Gastrocnemius medialis (tissue), 4 donors: Measurements from ENCODE around the gene CDH23. TPM values are rescaled to one million over a fixed set of nuclear protein-coding genes. Genes with fewer than 3 reads are reported as not detected.

Experiments used
- ATAC-seq, 2 donors: fragments of 150-250 bp; one replicate each; pipeline ENCODE4 v1.9.1; 2016
- DNase-seq, 2 donors: peaks; one replicate each; pipeline ENCODE4 v3.0.0-alpha.2; 2019
- H3K27ac ChIP-seq, 4 donors: fragments of 200-600 bp; sonication (generic); 1 replicate in 1 of 4; 2 replicates in 3 of 4; pipeline ENCODE4 v1.5.1; 2016 to 2018; ENCODE audit warnings: mild to moderate bottlenecking in 2 of 4, moderate library complexity in 1 of 4
- H3K27me3 ChIP-seq, 3 donors: fragments of 200-600 bp; sonication (generic) in 2 of 3; 1 replicate in 1 of 3; 2 replicates in 2 of 3; pipeline versions ENCODE4 v1.5.1 to v1.6.0; 2016 to 2019; ENCODE audit warnings: mild to moderate bottlenecking in 1 of 3, moderate library complexity in 1 of 3
- H3K36me3 ChIP-seq, 2 donors: fragments of 200-600 bp; sonication (generic) in 1 of 2; one replicate each; pipeline ENCODE4 v1.5.1; 2017 to 2018
- H3K4me1 ChIP-seq, 2 donors: fragments of 200-600 bp; sonication (generic) in 1 of 2; one replicate each; pipeline ENCODE4 v1.5.1; 2016 to 2017; ENCODE audit warnings: mild to moderate bottlenecking in 2 of 2
- H3K4me3 ChIP-seq, 4 donors: fragments of 200-600 bp; sonication (generic) in 3 of 4; 1 replicate in 1 of 4; 2 replicates in 3 of 4; pipeline ENCODE4 v1.5.1; 2016 to 2019; ENCODE audit warnings: mild to moderate bottlenecking in 2 of 4
- H3K9me3 ChIP-seq, 3 donors: fragments of 200-600 bp; sonication (generic) in 2 of 3; 1 replicate in 1 of 3; 2 replicates in 2 of 3; pipeline ENCODE4 v1.5.1; 2016 to 2019
- POLR2A ChIP-seq, 2 donors: fragments of 450-650 bp; IDR thresholded peaks; one replicate each; pipeline ENCODE4 v1.6.1; 2017; ENCODE audit warnings: antibody characterized with exemption in 2 of 2, mild to moderate bottlenecking in 2 of 2, moderate library complexity in 2 of 2
- in situ Hi-C, 4 donors: fragments of 200-750 bp; cut with MboI; loops; one replicate each; pipeline versions ENCODE4 v1.15.0 to v1.8.0; 2017; ENCODE audit warnings: low sequenced_read_pairs in 4 of 4
- intact Hi-C: fragments of 100-400 bp; cut with DNase I; formaldehyde crosslinking; loops from one replicate; pipeline ENCODE4 v1.15.1; 2023; ENCODE audit warnings: low total_unique reads
- total RNA-seq, 4 donors: library from RNA; depleted of rRNA; stranded (reverse); fragments of >200 nt; gene quantifications; one replicate each; pipeline versions ENCODE4 v1.1.0 to v1.2.3, GENCODE V29; 2016
- TF ChIP-seq, protein P1 (sequence below), 5 experiments: fragments of 450-650 bp in 3 of 5; fragments of 200-600 bp in 2 of 5; sonication (generic) in 2 of 5; IDR thresholded peaks in 4 of 5; conservative IDR thresholded peaks in 1 of 5; 1 replicate in 4 of 5; 2 replicates in 1 of 5; pipeline ENCODE4 v1.5.1; 2016 to 2019; ENCODE audit warnings: antibody characterized with exemption in 5 of 5, mild to moderate bottlenecking in 3 of 5, moderate library complexity in 3 of 5

Gene CDH23
- total RNA-seq, 4 donors from 2014 or later: 0.53 to 1.8 (median 1.2) TPM

DNA sequence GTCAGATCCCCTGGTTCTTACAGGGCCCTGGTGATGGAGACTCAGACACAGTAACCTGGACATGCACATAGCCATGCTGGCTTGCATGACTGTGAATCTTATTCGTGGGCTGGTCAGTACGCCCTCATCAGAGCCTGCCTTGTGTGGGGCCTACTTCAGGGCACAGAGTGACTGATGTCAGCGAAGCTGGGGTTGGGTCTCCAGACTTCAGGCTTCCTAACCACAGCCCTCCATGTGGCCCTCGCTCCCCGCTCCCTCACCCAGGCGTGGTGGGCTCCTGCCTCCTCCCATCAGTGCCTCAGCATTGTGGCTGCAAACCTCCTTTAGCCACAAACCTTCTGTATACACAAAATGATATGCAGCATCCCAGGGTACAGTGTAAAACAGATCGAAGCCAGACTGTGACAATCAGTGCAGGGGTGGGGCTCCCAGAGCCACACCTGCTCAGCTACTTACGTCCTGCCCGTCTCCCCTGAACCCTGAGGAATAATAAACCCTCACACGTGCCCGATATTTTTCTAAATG, 329.9 kb downstream of the CDH23 start:
- DNase-seq: no peak
- no peaks in the 10 kb centered on the region for H3K36me3 ChIP-seq
- no peak for ATAC-seq
- no peak overlapping the region for H3K4me3 ChIP-seq
- no peaks in the 10 kb centered on the region for H3K9me3 ChIP-seq
- intact Hi-C loops: no loop called here
- peaks cover 21 to 30% of the 10 kb centered on the region in 2 donors for H3K4me1 ChIP-seq
- in situ Hi-C loops: no loop called here
- peak overlapping the region in 2 of 4 donors; percentile 54 to 67 for H3K27ac ChIP-seq
- no peaks in the 10 kb centered on the region for H3K27me3 ChIP-seq
- TF ChIP-seq, protein P1, sequence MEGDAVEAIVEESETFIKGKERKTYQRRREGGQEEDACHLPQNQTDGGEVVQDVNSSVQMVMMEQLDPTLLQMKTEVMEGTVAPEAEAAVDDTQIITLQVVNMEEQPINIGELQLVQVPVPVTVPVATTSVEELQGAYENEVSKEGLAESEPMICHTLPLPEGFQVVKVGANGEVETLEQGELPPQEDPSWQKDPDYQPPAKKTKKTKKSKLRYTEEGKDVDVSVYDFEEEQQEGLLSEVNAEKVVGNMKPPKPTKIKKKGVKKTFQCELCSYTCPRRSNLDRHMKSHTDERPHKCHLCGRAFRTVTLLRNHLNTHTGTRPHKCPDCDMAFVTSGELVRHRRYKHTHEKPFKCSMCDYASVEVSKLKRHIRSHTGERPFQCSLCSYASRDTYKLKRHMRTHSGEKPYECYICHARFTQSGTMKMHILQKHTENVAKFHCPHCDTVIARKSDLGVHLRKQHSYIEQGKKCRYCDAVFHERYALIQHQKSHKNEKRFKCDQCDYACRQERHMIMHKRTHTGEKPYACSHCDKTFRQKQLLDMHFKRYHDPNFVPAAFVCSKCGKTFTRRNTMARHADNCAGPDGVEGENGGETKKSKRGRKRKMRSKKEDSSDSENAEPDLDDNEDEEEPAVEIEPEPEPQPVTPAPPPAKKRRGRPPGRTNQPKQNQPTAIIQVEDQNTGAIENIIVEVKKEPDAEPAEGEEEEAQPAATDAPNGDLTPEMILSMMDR (IDR thresholded peaks at IDR 0.05 in 4 of 5, conservative IDR thresholded peaks at IDR 0.05 in 1 of 5): no peak
- no peak for TF ChIP-seq POLR2A (IDR thresholded peaks at IDR 0.05)

GRCh38 chr10:71727105-71727737, 330.5 kb downstream of the CDH23 start:
- in situ Hi-C loops: no loop called here
- DNase-seq: no peak
- TF ChIP-seq, protein P1 (IDR thresholded peaks at IDR 0.05 in 4 of 5, conservative IDR thresholded peaks at IDR 0.05 in 1 of 5): no peak
- TF ChIP-seq POLR2A (IDR thresholded peaks at IDR 0.05): no peak
- Histone ChIP-seq H3K9me3 (no peaks in the 10 kb centered on the region), H3K4me3 (no peak overlapping the region), H3K4me1 (peaks cover 21 to 30% of the 10 kb centered on the region in 2 donors), H3K27me3 (no peaks in the 10 kb centered on the region), H3K36me3 (no peaks in the 10 kb centered on the region), H3K27ac (peak overlapping the region; percentile 36 to 67 (median 57))
- intact Hi-C loops: no loop called here
- no peak for ATAC-seq

DNA sequence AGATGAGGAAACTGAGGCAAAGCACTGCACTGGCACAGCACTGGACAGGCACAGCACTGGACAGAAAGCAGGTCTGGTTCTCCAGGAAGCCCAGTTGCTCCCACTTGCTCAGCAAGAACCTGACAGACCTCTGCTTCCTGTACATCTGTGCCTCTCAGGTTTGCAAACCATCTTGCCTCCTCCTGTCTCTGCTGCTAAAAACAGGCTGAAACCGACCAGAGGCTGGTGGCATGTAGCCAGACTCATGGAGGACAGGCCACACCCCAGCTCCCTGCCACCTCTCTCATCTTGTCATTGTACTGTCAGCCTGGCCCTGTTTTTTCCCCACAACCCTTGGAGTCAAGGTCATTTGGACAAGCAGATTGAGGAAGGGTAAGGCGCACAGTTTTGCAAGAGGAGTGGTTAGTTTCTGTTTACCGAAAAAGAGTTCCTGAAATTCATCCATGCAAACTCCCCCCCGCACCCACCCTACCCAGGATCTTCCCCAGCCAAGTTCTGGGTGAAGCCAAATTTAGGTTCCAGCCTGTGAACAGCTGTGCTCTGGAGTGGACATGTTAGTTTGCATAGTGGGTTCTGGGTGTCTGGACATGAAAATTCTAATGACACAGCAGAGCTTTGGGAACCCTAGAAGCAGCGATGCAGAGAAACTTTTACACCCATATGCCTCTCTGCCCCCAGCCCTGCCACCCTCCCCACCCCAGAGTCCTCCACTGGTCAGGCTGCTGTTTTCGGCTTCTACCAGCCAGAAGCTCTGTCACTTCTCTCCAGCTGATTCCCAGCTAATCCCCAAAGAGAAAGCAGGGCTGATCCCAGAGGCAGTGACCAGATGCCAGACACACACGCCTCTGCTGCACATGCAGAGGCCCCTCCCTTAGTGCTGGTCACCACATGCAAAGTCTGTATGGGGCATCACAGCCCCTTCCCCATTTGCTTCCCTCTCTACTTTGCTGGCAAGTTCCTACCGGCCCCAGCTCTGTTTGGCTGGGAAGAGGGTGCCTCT, 331.3 kb downstream of the CDH23 start:
- Histone ChIP-seq H3K36me3 (no peaks in the 10 kb centered on the region), H3K9me3 (no peaks in the 10 kb centered on the region), H3K4me3 (no peak overlapping the region), H3K4me1 (peaks cover 21 to 30% of the 10 kb centered on the region in 2 donors), H3K27me3 (no peaks in the 10 kb centered on the region), H3K27ac (peak overlapping the region; percentile 36 to 67 (median 57))
- peak; percentile 63 to 69 for ATAC-seq
- intact Hi-C loops (loop anchor here (2.0 kb wide), 1 partner anchor 45 kb away; the partner anchor contains the start of gene VSIR), in situ Hi-C loops (no loop called here)
- TF ChIP-seq, protein P1 (IDR thresholded peaks at IDR 0.05 in 4 of 5, conservative IDR thresholded peaks at IDR 0.05 in 1 of 5): no peak
- TF ChIP-seq POLR2A (IDR thresholded peaks at IDR 0.05): no peak
- peak; percentile 40 to 70 for DNase-seq

DNA sequence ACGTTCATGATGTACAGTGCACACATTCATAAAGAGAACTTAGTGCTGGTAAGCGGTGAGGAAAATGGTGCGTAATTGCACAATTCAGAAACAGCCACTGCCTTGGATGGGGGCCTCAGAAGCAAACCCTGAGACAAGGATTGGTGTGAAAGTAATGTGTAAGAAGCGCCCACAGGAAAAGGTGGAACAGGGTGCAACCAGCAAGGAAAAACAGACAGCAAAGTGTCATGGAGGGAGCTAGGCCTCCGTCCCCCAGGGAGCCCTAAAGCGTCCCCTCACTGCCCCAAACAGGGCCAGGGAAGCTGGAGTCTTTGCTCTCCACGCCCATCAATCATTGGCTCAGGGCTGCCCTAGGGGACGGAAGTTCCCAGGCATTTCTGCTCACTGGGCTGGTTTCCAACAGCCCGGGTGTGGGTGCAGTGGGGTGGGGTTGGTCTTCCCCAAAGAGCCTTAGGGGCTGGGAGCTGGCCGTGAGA, 332.5 kb downstream of the CDH23 start:
- no peak for ATAC-seq
- in situ Hi-C loops: no loop called here
- Histone ChIP-seq H3K27ac (peak overlapping the region in 2 of 4 donors; percentile 60 to 67), H3K36me3 (no peaks in the 10 kb centered on the region), H3K4me1 (peaks cover 21 to 30% of the 10 kb centered on the region in 2 donors), H3K27me3 (no peaks in the 10 kb centered on the region), H3K4me3 (no peak overlapping the region), H3K9me3 (no peaks in the 10 kb centered on the region)
- TF ChIP-seq, protein P1 (IDR thresholded peaks at IDR 0.05 in 4 of 5, conservative IDR thresholded peaks at IDR 0.05 in 1 of 5): no peak
- peak in 1 of 2 donors; percentile 40 for DNase-seq
- intact Hi-C loops: loop anchor here (2.0 kb wide), 1 partner anchor 44 kb away; the partner anchor contains the start of gene VSIR
